ENCODE data around the gene AMFR. TPM values are rescaled to one million over a fixed set of nuclear protein-coding genes. Genes with fewer than 3 reads are reported as not detected.

The AMFR gene
- polyA plus RNA-seq, 4 donors, result 55.9 to 75.1 (median 64.8) TPM

DNA sequence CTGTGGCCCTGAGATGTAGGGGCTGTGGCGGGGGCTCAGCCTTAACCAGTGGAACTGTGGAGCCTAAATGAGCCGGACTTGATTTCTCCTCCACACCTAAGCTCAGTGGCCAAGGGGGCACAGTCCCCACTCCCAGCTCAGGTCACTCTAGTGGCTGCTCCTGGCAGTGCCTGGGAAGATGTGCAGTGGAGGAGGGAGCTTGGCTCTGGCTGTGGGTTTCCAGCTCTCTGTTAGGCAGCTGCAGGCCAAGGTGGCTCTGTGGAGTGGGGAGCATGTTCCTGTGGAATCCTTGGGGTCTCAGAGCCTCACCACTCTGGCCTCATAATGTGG, 76.3 kb downstream of the AMFR start:
- DNase-seq, result no peak
- Histone ChIP-seq H3K27me3 (ENCODE audit: control insufficient read depth in 3 of 3, insufficient read depth in 3 of 3, low read length in 3 of 3) (no peaks in the 10 kb centered on the region), H3K4me3 (ENCODE audit: low read depth in 1 of 3, low read length in 3 of 3) (no peak overlapping the region), H3K4me1 (ENCODE audit: control insufficient read depth in 3 of 3, insufficient read depth in 2 of 3, low read depth in 1 of 3, low read length in 2 of 3) (no peaks in the 10 kb centered on the region), H3K9me3 (ENCODE audit: control insufficient read depth in 2 of 2, insufficient read depth in 1 of 2, low read depth in 1 of 2, low read length in 1 of 2) (no peaks in the 10 kb centered on the region), H3K27ac (ENCODE audit: low read depth in 1 of 3, low read length in 2 of 3) (no peak overlapping the region), H3K36me3 (ENCODE audit: control insufficient read depth in 3 of 3, insufficient read depth in 2 of 3, low read depth in 1 of 3, low read length in 3 of 3) (peaks cover 0 to 2% (median 0%) of the 10 kb centered on the region in 3 donors)
- FAIRE-seq, result no peak
- 86 to 100% (median 93%) methylated on average over 2 of the region's 2 CpGs for WGBS, 3 donors

DNA sequence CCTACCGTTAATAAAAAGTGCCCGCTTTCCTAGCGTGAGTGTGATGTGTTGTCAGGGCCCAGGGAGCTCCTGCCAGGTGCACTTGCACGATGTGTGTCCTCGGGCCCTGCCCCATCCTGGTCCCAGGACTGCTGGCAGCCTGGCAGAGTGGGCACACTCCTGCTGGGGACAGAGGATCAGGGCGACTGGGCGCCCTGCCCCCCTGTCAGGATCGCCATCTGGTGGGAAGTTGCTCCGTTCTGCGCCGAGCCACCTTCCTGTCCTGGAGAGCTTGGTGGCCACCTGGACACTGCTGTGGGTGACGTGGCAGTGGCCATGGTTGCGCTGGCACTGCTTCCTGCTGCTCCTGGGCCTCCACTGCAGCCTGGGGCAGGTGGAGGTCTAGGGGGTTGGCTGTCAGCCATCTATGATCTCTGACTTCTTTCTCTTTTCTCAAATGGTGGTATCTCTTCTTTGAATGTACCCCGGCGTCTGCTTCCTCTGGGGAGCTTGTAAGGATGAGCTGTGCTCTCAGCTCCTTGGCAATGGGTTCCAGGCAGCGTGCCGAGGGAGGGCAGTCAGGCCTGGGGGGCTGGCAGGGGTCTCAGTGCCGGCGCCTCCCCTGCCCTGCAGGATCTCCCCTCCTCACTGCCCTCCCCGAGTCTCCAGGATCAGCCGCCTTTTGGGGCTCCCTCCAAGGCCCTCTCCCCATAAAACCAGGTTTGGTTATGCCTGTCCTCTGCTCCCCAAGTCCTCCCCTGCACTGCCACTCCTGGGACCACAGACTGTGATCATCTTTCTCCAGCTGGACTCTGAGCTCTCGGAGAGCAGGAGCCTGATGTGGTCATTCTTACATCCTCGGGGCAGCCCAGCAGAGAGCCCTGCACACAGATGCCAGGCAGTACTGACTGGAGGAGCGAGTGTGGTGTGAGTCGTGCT, 76.9 kb downstream of the AMFR start:
- no peak overlapping the region for H3K27ac ChIP-seq (ENCODE audit: low read depth in 1 of 3, low read length in 2 of 3)
- no peaks in the 10 kb centered on the region for H3K4me1 ChIP-seq (ENCODE audit: control insufficient read depth in 3 of 3, insufficient read depth in 2 of 3, low read depth in 1 of 3, low read length in 2 of 3)
- peaks cover 0 to 2% (median 0%) of the 10 kb centered on the region in 3 donors for H3K36me3 ChIP-seq (ENCODE audit: control insufficient read depth in 3 of 3, insufficient read depth in 2 of 3, low read depth in 1 of 3, low read length in 3 of 3)
- no peak for DNase-seq
- 77 to 88% (median 80%) methylated on average over 25 of the region's 25 CpGs for WGBS, 3 donors
- FAIRE-seq, result no peak
- H3K4me3 ChIP-seq (ENCODE audit: low read depth in 1 of 3, low read length in 3 of 3), result no peak overlapping the region
- no peaks in the 10 kb centered on the region for H3K9me3 ChIP-seq (ENCODE audit: control insufficient read depth in 2 of 2, insufficient read depth in 1 of 2, low read depth in 1 of 2, low read length in 1 of 2)
- no peaks in the 10 kb centered on the region for H3K27me3 ChIP-seq (ENCODE audit: control insufficient read depth in 3 of 3, insufficient read depth in 3 of 3, low read length in 3 of 3)

DNA sequence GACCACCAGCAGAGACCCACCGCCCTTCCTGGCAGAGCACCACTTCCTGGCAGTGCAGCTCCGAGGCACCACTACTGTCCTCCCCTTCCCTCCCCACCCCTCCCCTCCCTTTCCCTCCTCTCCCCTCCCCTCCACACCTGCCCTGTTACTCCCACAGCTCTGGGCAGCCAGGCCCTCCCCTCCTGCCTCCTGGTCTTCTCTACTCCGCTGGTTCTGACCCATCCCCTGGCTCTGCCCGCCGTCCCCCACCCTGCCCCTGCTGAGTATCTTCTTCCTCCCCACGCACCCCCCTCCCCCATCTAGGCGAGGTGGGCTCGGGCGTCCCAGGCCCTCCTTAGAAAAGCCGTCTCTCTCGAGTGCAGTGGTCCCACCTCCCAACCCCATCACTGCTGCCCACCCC, 77.7 kb downstream of the AMFR start:
- no peak for FAIRE-seq
- H3K27me3 ChIP-seq (ENCODE audit: control insufficient read depth in 3 of 3, insufficient read depth in 3 of 3, low read length in 3 of 3), result no peaks in the 10 kb centered on the region
- no peak overlapping the region for H3K27ac ChIP-seq (ENCODE audit: low read depth in 1 of 3, low read length in 2 of 3)
- no peak overlapping the region for H3K4me3 ChIP-seq (ENCODE audit: low read depth in 1 of 3, low read length in 3 of 3)
- DNase-seq, result no peak
- H3K9me3 ChIP-seq (ENCODE audit: control insufficient read depth in 2 of 2, insufficient read depth in 1 of 2, low read depth in 1 of 2, low read length in 1 of 2), result no peaks in the 10 kb centered on the region
- peaks cover 0 to 2% (median 0%) of the 10 kb centered on the region in 3 donors for H3K36me3 ChIP-seq (ENCODE audit: control insufficient read depth in 3 of 3, insufficient read depth in 2 of 3, low read depth in 1 of 3, low read length in 3 of 3)
- H3K4me1 ChIP-seq (ENCODE audit: control insufficient read depth in 3 of 3, insufficient read depth in 2 of 3, low read depth in 1 of 3, low read length in 2 of 3), result no peaks in the 10 kb centered on the region
- 78 to 80% (median 79%) methylated on average over 10 to 11 of the region's 11 CpGs for WGBS, 3 donors

DNA sequence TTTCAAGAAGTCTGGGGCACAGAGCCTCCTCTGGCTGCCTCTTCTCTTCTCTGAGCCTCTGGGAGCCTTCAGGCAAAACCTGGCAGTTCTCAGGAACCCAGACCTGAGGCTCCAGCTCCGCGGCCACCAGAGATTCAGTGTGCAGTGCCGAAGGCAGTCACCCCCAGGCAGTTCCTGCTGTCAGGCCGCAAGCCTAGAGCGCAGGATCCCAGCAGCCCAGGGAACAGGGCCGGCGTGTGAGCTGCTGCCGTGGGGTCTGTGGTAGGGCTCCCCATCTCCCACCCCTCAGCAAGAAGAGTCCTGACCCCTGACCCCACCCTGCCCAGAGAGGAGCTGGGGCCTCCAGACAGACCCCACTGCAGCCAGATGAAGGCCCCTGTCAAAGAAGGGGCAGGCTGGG, 78.2 kb downstream of the AMFR start:
- Histone ChIP-seq H3K4me3 (ENCODE audit: low read depth in 1 of 3, low read length in 3 of 3) (no peak overlapping the region), H3K36me3 (ENCODE audit: control insufficient read depth in 3 of 3, insufficient read depth in 2 of 3, low read depth in 1 of 3, low read length in 3 of 3) (peaks cover 0 to 2% (median 0%) of the 10 kb centered on the region in 3 donors), H3K27ac (ENCODE audit: low read depth in 1 of 3, low read length in 2 of 3) (no peak overlapping the region), H3K27me3 (ENCODE audit: control insufficient read depth in 3 of 3, insufficient read depth in 3 of 3, low read length in 3 of 3) (no peaks in the 10 kb centered on the region), H3K4me1 (ENCODE audit: control insufficient read depth in 3 of 3, insufficient read depth in 2 of 3, low read depth in 1 of 3, low read length in 2 of 3) (no peaks in the 10 kb centered on the region), H3K9me3 (ENCODE audit: control insufficient read depth in 2 of 2, insufficient read depth in 1 of 2, low read depth in 1 of 2, low read length in 1 of 2) (no peaks in the 10 kb centered on the region)
- WGBS, 3 donors, result 80 to 92% (median 90%) methylated on average over 8 of the region's 8 CpGs
- DNase-seq (no peak), FAIRE-seq (no peak)

DNA sequence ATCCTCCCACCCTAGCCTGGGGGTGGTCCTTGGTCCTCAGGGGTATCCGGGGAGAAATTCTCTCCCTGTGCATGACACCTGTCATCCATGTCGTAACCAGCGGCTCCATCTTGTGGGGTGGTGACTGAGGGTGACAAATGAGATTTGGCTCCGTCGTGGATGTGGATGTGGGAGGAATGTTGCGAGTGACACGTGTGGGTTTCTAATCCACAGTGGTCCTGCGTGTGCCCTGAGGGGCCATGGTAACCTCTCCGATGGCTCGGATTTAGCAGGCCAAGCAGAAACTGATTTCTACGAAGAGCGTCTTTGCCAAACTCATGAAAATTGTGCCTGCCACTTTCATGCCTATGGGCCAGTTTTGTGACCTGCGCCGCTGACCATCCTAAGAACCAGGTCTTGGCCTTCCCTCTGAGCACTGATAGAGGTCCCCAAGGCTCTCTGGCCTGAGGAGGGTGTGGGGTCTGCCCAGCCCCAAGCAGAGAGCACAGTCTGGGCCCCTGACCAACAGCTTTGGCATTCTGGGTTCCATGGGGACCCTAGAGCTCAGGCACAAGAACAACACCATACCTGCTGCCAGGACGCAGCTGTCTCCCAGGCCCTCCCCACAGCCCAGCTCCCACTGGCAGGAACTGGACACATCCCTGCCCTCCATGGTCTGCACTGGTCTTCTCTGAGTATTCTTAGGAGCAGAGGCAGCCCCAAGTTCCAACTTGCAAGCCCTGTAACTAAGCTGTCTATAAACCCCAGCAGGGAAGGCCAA, 79.0 kb downstream of the AMFR start:
- FAIRE-seq (no peak), DNase-seq (no peak)
- H3K9me3 ChIP-seq (ENCODE audit: control insufficient read depth in 2 of 2, insufficient read depth in 1 of 2, low read depth in 1 of 2, low read length in 1 of 2), result no peaks in the 10 kb centered on the region
- WGBS, 3 donors, result 92 to 95% (median 94%) methylated on average over 15 of the region's 15 CpGs
- no peak overlapping the region for H3K4me3 ChIP-seq (ENCODE audit: low read depth in 1 of 3, low read length in 3 of 3)
- H3K27me3 ChIP-seq (ENCODE audit: control insufficient read depth in 3 of 3, insufficient read depth in 3 of 3, low read length in 3 of 3), result no peaks in the 10 kb centered on the region
- H3K4me1 ChIP-seq (ENCODE audit: control insufficient read depth in 3 of 3, insufficient read depth in 2 of 3, low read depth in 1 of 3, low read length in 2 of 3), result no peaks in the 10 kb centered on the region
- peaks cover 0 to 2% (median 0%) of the 10 kb centered on the region in 3 donors for H3K36me3 ChIP-seq (ENCODE audit: control insufficient read depth in 3 of 3, insufficient read depth in 2 of 3, low read depth in 1 of 3, low read length in 3 of 3)
- H3K27ac ChIP-seq (ENCODE audit: low read depth in 1 of 3, low read length in 2 of 3), result no peak overlapping the region

DNA sequence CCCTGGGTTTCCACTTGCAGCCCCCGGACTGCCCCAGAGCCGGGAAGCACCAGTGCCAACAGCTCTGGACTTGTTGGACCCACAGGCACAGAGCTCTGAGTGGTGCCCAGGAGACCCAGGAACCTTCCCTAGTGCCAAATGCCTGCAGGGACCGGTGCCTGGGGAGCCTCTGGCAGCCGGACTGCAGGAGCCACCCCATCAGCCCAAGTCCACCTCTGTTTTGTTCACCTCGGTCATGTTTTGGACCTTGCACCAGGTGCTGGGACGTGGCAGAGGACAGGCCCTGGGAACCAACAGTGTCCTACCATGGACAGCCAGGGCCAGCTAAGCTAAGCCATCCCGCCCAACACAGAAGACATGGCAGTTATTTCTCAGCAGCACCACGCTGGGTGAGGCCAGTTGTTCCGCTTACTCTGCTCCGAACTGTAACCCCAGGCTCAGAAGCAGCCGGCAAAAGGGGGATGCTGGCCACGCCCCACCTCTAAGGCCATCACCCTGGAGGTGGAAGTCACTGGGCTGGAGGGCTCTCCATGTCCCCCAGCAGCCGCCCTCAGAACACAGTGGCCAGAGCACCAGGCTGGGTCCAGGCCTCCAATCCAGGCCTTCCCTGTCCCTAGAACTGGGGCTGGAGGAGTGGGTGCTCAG, 79.8 kb downstream of the AMFR start:
- FAIRE-seq (no peak), DNase-seq (no peak)
- WGBS, 3 donors, result 67 to 86% (median 73%) methylated on average over 13 of the region's 13 CpGs

DNA sequence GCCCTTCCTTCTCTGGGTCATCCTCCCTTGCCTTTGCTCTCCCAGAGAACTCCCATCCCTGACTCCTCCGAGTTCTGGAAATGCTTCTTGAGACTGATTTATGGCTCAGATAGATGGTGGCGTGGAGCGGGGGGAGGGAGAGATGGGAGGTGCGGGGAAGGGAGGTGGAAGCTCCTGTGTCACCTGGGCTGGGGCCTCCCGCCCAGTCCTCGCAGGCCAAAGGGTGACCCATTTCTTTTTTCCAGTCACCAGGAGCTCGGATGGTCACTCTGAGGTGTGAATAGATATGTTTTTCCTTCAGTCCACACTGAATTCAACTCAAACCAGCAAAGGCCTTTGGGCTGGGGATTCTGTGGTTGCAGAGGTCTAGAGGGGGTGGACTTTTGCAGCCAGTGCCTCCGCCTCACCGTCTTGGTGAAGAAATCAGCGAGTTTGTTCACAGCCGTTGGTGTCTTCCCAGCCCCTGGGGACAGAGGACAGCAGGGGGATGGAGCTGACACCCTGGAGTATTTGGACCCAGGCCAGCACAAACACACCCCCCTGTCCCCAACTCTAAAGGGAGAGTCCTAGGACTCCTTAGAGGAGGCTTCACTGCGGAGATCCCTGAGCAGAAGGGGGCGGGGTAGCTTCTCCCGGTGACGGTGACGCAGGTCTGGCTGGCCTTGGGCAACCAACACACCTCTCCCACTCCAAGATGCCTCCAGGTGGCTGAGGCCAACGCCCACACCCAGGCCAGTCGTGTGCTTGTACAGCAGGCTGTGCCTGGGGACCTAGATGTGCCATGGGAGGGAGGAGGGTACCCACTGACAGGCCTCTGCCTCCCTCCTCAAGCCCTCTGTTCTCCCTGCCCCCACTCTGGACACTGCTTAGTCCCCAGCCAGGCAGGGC, 80.6 kb downstream of the AMFR start:
- no peaks in the 10 kb centered on the region for H3K27me3 ChIP-seq (ENCODE audit: control insufficient read depth in 3 of 3, insufficient read depth in 3 of 3, low read length in 3 of 3)
- H3K36me3 ChIP-seq (ENCODE audit: control insufficient read depth in 3 of 3, insufficient read depth in 2 of 3, low read depth in 1 of 3, low read length in 3 of 3), result peaks cover 0 to 2% (median 0%) of the 10 kb centered on the region in 3 donors
- no peak overlapping the region for H3K4me3 ChIP-seq (ENCODE audit: low read depth in 1 of 3, low read length in 3 of 3)
- DNase-seq (peak; percentile 19 to 23), FAIRE-seq (no peak)
- H3K4me1 ChIP-seq (ENCODE audit: control insufficient read depth in 3 of 3, insufficient read depth in 2 of 3, low read depth in 1 of 3, low read length in 2 of 3), result no peaks in the 10 kb centered on the region
- H3K27ac ChIP-seq (ENCODE audit: low read depth in 1 of 3, low read length in 2 of 3), result no peak overlapping the region
- WGBS, 3 donors, result 43 to 65% (median 51%) methylated on average over 18 of the region's 18 CpGs
- H3K9me3 ChIP-seq (ENCODE audit: control insufficient read depth in 2 of 2, insufficient read depth in 1 of 2, low read depth in 1 of 2, low read length in 1 of 2), result no peaks in the 10 kb centered on the region

More for the DNA sequence above, 79.8 kb downstream of the AMFR start:
- no peak overlapping the region for H3K4me3 ChIP-seq (ENCODE audit: low read depth in 1 of 3, low read length in 3 of 3)
- H3K4me1 ChIP-seq (ENCODE audit: control insufficient read depth in 3 of 3, insufficient read depth in 2 of 3, low read depth in 1 of 3, low read length in 2 of 3), result no peaks in the 10 kb centered on the region
- no peaks in the 10 kb centered on the region for H3K27me3 ChIP-seq (ENCODE audit: control insufficient read depth in 3 of 3, insufficient read depth in 3 of 3, low read length in 3 of 3)
- no peak overlapping the region for H3K27ac ChIP-seq (ENCODE audit: low read depth in 1 of 3, low read length in 2 of 3)
- no peaks in the 10 kb centered on the region for H3K9me3 ChIP-seq (ENCODE audit: control insufficient read depth in 2 of 2, insufficient read depth in 1 of 2, low read depth in 1 of 2, low read length in 1 of 2)
- H3K36me3 ChIP-seq (ENCODE audit: control insufficient read depth in 3 of 3, insufficient read depth in 2 of 3, low read depth in 1 of 3, low read length in 3 of 3), result peaks cover 0 to 2% (median 0%) of the 10 kb centered on the region in 3 donors
